Stimulated activated naive CD8-positive, alpha-beta T cell treated with anti-CD3 and anti-CD28 coated beads, Interleukin-15, Interleukin-2, amounts not matched to agents 100 U/mL and 50 U/mL, for 24 hours (primary cell): ENCODE measurements around the gene CACNA1B.
"Not testable (repeated sequence)": the region's sequence is repeated elsewhere in the genome, so short reads cannot be mapped to it uniquely, and the experiment has no call there.

Experiments
- ATAC-seq: fragments of 150-1000 bp; cut with Tn5 transposase; one replicate; pipeline ENCODE4 v1.10.0; 2021
- DNase-seq: peaks from one replicate; pipeline ENCODE4 v3.0.0; 2021

CACNA1B gene

DNA sequence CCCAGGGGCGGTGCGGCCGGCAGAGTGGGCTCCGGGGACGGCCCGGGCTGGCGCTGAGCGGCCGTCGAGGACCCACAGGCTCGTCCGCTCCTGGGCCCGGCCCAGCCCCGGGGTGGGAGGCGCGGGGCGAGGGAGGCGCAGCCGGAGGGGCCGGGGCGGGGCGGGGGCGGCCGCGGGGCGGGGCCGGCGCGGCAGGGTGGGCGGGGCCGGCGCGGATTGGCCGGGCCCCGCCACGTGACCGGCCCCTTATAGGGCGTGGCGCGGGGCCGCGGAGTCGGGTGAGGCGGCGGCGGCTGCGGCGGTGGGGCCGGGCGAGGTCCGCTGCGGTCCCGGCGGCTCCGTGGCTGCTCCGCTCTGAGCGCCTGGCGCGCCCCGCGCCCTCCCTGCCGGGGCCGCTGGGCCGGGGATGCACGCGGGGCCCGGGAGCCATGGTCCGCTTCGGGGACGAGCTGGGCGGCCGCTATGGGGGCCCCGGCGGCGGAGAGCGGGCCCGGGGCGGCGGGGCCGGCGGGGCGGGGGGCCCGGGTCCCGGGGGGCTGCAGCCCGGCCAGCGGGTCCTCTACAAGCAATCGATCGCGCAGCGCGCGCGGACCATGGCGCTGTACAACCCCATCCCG lies at the start of gene CACNA1B:
TSS of gene CACNA1B (plus strand) at position 277 of the 617 bp plus-strand sequence. CDS start at position 429, 152 bp downstream.
- not testable (repeated sequence) for ATAC-seq

DNA sequence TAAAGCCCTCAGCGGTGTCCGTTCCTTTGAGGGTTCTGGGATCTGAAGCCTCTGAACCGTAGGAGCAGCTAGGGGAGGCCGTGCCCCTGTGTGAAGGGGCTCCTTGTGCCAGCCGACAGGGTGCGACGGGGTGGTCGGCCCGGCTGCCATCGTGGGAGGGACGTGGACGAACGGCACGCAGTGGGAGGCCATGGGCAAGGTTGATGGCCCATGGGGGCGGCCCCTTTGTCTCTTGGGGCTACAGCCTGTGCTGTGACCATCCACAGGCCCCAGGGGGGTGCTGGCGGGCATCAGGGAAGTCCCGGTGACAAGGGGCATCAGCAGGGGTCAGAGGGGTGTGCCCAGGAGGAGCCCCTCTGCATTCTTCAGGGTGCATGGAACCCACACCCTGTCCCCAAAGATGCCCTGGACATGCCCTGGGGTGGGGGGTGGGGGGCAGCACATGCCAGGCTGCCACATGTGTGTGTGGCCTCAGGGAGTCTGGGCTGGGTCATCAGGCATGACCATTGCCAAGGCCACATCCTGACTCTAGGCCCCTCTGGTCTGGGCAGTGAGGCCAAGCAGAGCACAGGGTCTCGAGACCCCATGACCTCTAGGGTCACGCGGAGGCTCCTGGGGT lies 49.6 kb upstream of the CACNA1B start:
- ATAC-seq (no peak), DNase-seq (no peak)

More for the DNA sequence above, at the start of gene CACNA1B:
- DNase-seq: not testable (repeated sequence)

DNA sequence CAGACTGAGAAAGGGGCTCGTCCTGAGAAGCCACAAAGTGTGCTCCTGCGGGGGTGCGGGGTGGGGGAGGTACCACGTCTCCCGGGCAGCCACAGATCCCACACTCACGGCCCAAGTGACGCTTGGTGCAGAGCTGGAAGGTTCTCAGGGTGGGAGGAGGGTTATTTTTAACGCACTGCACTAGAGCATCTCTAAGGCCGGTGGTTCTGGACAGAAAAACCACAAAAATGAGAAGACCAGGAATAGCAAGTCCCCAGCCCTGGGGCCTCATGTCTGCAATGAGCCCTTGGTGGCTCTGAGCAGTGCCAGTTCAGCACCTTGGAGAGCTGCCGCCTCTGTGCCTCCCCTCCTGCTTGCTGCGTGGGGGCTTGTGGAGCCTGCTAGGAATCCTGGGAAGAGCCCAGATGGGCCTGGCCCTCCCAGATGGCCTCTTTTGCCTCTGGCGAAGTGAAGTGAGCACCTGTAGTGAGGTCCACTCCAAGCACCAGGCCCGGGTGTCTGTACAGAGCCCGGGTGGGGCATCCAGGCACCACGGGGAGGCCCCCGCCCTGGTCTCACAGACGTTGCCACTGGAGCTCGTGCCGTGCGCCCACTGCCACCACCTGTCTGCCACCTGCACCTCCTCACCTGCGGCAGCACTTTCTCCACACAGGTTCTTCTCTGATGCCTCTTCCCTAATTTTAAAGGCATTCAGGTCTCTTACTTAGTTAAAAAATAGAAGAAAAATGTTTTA lies 48.9 kb upstream of the CACNA1B start:
- DNase-seq: peak; percentile 24
- ATAC-seq: peak; percentile 28

DNA sequence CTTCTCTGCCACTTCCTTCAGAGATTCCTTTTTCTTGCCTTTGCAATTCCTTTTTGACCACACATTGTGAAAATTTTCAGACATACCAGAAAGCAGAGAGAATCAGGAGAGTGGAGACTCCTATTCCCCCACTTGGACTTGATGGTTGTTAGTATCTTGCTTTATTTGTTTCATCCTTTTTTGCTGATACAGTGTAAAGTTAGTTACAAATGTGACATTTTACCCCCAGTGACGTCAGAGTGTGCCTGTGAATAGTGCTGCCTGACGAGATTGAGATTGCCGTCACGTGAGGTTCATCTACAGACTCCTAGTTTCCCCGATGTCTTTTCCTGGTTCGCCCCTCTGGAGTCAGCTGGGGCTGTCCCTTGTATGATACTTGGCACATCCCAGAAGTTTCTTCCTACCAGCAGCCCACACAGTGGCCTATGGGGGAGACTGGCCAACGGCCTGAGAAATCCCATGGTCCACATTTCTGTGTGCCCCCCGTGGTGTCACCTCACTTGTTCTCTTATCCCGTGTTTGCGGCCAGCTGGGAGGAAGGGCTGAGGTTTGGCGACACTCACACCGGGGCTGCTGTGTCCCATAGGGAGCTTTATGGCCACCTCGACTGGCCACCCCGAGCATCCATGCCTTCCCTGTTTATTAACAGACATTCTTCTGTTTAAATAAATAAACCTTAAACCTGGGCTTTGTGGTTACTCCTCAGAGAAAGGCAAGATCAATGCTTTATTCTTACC lies 48.2 kb upstream of the CACNA1B start:
- DNase-seq (no peak), ATAC-seq (no peak)

DNA sequence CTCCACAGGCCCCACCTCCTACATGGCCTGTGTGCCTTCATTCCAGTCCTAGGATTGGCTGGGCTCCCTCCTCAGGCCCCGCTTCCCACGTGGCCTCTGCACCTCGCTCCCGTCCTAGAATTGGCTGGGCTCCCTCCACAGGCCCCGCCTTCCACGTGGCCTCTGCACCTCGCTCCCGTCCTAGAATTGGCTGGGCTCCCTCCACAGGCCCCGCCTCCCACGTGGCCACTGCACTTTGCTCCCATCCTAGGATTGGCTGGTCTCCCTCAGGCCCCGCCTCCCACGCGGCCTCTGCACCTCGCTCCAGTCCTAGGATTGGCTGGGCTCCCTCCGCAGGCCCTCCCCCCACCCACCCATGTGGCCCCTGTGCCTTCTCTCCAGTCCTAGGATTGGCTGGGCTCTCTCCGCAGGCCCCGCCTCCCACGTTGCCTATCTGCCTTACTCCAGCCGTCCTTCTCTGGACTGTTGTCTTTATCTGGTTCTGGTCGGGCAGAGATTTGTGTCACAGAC lies 45.3 kb upstream of the CACNA1B start:
- no peak for DNase-seq
- no peak for ATAC-seq

DNA sequence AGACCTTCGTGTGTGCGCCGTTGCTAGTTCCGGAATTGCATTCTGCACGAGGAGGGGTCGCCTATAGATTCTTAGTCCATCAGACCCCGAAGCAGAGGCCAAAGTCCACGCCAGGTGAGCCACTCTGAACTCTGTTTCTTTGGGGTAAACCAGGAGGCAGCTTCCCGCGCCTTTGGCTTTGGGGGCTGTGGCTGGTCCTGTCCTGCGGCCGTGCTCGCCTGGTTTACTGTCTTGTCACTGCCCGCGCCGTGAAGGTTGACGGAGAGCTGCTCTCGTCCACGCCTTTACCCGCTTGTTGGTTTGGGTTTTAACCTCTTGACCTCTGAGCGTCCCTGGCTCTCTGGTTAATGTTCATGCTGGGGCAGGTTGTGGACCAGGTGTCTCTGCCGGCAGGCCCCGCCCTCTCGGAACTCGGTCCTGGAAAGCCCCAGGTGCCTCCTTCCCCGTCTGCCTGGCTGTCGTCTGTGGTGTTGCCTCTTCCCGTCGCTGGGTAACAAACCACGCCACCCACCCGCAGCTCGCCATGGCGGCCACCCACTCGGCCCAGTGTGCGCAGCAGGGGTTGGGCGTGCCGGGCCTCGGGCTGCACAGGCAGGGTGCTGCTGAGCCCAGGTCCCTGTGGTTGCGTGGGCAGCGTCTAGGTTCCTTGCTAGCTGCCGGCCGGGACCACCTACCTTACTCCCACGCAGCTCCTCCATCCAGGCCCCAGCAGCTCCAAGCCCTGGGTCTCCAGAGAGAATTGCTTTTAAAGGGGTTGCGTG lies 44.6 kb upstream of the CACNA1B start:
- DNase-seq (no peak), ATAC-seq (no peak)

DNA sequence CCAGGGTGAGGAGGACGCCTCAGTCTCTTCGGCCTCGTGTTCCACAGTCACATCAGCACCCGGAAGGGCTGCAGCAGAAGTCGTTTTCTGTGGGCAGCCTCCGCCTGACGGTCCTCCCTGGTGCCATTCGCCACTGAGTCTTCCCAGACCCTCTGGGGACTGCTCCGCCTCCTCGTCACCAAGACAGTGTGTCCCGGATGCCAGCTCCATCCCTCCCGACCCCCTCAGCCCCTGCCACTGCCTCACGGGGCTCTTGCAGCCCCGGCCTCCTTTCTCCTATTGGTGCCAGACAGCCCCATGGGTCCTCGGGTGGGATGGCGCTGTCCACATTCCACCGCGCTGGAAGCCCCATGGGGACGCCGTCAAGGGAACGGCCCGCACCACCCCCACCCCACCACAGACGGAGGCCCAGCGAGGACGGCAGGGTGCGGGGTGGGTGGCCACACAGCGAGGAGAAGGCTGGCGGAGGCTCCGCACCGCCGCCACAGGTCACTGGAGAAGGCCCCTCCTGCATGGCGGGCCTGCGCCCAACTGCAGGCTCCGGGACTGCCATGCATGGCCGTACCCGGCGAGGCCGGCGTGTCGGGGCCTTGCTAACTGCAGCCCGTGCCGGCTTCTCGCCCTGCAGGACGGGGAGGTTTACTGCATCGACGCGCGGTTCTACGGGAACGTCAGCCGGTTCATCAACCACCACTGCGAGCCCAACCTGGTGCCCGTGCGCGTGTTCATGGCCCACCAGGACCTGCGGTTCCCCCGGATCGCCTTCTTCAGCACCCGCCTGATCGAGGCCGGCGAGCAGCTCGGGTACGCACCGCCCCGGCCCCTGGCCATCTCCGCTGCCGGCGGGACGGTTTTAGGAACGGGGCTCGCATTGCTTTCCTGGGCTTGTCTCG lies 43.6 kb upstream of the CACNA1B start:
- DNase-seq (no peak), ATAC-seq (peak; percentile 17)

DNA sequence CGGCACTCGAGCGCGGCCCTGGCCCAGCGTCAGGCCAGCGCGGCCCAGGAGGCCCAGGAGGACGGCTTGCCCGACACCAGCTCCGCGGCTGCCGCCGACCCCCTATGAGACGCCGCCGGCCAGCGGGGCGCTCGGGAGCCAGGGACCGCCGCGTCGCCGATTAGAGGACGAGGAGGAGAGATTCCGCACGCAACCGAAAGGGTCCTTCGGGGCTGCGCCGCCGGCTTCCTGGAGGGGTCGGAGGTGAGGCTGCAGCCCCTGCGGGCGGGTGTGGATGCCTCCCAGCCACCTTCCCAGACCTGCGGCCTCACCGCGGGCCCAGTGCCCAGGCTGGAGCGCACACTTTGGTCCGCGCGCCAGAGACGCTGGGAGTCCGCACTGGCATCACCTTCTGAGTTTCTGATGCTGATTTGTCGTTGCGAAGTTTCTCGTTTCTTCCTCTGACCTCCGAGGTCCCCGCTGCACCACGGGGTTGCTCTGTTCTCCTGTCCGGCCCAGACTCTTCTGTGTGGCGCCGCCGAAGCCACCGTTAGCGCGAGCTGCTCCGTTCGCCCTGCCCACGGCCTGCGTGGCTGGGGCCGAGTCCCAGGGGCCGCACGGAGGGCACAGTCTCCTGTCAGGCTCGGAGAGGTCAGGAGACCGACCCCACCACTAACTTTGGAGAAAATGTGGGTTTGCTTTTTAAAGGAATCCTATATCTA lies 42.6 kb upstream of the CACNA1B start:
- ATAC-seq (no peak), DNase-seq (no peak)

DNA sequence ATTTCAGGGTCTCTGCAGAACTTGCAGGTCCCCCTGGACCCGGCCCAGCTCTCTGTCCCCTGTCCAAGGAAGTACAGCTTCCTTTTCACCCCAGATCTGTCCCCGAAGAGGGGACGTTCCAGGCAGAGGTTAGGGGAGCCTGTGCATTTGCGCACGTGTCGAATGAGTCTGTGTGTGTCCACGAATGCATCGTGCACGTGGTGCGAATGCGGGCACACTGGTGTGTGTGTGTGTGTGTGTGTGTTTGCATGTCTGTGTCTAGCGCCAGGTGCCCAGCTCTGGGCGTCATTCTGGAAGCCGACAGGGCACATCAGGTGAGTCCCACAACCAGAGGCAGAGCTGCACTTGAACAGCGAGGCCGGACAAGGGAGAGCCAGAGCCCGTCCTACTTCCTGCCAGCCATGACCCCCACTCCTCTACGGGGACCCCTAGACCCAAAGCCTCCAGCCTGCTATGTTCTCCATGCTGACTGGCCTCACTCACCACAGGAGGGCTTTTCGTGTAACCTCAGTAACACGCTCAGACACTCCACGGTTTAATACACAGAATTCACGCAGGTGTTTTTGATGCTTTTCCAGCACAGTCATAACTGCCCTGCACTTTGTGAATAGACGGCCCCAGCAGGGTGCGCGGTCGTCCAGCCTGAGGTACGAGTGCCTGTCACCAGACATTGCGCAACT lies 41.3 kb upstream of the CACNA1B start:
- ATAC-seq (peak; percentile 5), DNase-seq (no peak)

DNA sequence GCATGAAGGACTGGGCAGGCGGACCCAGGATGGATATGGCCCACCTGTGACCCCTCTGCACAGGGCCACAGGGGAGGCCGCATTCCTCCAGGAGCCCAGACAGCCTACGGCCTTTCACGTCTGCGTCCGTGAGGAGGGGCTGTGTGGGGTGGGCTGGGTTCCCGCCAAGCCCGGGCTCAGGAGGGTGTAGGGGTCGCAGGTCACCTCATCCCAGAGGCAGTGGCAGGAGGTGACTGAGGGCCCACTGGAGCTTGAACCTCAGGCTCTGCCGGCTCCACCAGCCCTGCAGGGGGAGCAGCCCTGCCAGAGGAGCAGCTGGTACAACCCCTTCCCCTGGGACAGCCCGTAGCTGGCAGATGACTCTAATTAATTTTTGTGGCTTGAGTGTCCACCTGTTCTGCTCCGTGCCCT lies 40.7 kb upstream of the CACNA1B start:
- ATAC-seq (peak; percentile 6), DNase-seq (no peak)

DNA sequence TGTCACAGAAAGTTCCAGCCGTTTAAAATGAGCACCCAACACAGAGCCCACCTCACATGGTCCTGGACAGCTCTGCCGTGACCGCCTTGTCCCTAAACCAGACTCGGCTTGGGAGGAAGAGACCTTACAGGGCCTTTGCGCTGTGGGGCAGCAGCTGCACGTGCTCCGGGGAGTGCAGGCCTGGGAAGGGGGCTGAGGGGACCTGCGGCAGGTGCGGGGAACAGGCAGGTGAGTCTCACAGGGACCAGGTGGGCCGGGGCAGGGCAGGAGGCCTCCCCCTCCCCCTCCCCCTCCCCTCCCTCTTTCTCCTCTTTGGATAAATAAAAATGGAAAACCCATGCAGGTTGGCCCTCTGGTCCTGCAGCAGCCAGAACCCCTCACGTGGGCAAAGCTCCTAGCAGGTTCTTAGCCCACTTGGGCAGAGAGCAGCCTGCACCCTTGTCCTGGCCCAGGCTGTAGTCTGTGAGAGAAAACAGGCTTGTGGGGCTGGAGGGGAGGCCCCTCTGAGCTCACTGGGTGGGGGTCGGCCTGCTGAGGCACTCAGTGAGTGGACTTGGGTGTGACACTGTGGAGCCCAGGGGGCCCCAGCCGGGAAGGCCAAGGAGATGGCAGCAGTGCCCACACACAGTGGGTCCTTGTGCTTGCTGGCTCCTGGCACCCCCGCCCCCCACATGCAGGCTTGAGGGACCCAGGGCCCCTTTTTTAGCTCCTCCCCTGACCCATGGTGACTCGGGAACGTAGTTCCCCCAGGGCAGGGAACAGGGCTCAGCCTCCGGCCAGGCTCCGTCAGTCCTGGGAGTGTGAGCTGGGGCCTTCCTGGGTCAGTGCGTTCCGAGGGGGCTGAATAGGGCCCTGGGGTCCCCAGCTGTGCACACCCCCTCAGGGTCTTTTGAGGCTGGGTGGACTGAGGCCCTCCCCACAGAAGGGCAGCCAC lies 40.0 kb upstream of the CACNA1B start:
- ATAC-seq: no peak
- no peak for DNase-seq

DNA sequence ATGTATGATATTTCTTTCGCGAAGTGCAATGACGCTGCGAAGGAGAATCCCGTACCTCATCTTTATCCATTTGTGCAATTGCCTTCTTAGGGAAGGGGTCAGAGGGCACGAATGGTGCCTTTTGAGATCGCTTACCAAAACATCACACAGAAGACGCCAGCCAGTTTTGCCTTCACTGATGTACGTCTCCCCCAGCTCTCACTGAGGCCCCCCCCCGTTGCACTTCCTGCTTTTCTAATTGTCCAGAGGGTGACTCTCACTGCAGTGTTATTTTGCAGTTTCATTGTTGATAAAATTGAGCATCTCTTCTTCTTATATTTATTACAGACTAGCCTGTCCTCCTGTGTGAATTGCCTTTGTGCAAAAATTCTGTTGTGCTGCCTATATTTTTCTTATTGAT lies 39.0 kb upstream of the CACNA1B start:
- no peak for DNase-seq
- ATAC-seq: no peak

DNA sequence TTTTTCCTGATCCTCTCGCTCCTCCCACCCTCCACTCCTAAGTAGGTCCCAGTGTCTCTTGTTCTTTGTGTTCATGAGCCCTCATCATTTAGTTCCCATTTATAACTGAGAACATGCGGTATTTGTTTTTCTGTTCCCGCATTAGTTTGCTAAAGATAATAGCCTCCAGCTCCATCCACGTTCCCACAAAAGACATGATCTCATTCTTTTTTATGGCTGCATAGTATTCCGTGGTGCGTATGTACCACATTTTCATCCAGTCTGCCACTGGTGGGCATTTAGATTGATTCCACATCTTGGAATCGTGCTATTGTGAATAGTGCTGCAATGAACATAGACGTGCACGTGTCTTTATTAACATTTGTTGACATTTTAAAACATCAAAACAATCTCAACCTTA lies 34.2 kb upstream of the CACNA1B start:
- no peak for ATAC-seq
- DNase-seq: no peak

DNA sequence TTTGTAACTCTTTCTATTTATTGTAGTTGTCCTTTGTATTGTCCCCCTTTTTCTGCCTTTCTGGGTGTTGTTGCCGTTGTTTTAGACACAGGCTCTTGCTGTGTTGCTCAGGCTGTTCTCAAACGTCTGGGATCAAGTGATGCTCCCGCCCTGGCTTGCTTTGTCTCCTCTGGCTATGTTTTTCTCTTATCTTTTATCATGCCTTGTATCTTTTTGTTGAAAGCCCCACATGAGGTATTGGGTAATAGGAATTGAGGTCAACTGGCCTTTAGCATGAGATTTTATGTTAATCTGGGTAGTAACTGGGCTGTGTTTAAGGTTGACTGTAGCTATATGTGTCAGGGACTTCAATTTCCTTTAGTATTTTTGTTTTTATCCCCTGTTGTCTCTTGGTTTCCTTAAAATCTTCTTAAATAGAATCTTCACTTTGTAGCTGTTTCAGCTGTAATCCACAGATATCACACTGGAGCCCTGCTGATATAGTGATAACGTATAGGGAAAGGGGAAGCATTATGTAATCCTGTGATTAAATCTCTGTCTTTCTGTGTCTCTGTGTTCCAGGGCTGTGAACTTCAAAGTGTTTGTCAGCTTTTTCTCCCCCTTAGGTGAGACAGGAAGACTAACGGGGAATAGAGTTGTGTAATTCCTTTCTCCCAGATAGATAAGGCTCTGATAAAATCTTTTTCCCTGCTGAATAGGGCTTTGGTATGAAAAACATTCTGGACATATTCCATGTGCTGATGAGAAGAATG lies 25.9 kb upstream of the CACNA1B start:
- DNase-seq (no peak), ATAC-seq (no peak)

DNA sequence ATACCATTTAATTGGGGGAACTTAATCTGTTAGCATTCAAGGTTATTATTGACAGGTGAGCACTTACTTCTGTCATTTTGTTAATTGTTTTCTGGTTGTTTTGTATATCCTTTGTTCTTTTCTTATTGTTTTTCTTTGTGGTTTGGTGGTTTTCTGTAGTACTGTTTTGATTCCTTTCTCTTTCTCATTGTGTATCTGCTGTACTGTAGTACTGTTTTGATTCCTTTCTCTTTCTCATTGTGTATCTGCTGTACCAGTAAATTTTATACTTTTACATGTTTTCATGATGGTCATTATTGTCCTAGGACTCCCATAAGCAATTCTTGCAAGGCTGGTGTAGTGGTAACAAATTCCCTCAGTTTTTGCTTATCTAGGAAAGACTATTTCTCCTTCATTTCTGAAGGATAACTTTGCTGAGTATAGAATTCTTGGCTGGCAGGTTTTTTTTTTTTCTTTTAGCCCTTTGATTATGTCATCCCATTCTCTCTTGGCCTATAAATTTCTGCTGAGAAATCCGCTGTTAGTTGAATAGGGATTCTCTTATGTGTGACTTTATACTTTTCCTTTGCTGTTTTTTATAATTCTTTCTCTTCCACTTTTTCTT lies 24.1 kb upstream of the CACNA1B start:
- DNase-seq (no peak), ATAC-seq (no peak)

DNA sequence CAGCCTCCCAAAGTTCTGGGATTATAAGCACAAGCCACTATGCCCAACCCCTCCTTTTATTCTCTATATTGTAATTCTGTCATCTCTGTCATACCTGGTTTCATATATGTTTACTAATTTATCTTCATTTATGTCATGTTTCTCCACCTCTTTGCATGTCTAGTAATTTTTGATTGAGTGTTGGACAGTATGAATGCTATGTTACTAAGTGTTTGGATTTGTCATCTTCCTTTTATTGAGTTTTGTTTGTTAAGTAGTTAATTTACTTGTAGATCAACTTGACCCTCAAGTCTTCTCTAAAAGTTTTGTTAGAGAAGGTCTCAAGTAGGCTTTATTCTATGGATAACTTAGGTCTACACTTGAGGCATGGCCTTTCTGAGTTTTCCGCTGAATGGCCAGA lies 17.2 kb upstream of the CACNA1B start:
- no peak for DNase-seq
- ATAC-seq: no peak

DNA sequence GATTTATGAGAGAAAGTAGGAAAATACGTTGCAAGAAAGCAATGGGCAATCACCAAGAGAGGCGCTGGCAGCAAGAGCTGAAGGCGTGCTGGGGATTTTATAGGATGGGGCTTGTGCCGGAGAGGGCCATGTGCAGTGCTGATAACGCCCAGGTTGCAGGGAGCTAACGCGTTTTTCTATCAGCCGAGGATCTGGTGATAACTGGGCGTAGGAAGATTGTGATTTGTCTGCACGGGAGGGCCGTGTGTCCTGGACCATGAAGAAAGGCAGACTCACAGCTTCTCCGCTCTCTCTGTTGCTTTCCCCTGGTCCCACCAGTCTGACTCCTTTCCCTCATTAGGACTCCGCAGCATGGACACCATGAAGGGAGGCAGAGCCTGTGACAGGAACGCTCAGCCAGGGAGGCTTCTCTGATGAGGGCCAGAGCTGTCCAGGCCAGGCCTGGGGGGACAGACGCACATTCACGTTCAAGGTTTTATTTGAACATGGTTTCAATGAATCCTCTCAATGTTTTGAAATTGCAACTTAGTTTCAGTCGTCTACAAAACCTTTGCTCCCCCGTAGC lies 11.9 kb upstream of the CACNA1B start:
- DNase-seq (no peak), ATAC-seq (no peak)
